ENCODE data around the gene MYO18B.

GRCh38 chr22:26023104-26023775 is 281.3 kb downstream of the MYO18B start:
- TF ChIP-seq POLR2A (IDR thresholded peaks at IDR 0.05; ENCODE audit: low read depth) (no peak), CTCF (IDR thresholded peaks at IDR 0.05) (no peak)

Measured in esophagus muscularis mucosa (tissue), 3 donors.